HCT116 (cell line): Measurements from ENCODE around the gene TEX2. TPM values are rescaled to one million over a fixed set of nuclear protein-coding genes. Genes with fewer than 3 reads are reported as not detected.

Experiments
- ATAC-seq: fragments of 200-7000 bp; cut with Tn5 transposase; 2 replicates; pipeline ENCODE4 v1.9.1; 2020; ENCODE audit warnings: mild to moderate bottlenecking, moderate library complexity
- BruUV-seq: library from RNA; stranded (reverse); fragments of 400-500 nt; replicated peaks from 2 replicates; lab custom pipeline; 2021; lab: Mats Ljungman, UMichigan
- CTCF ChIA-PET: fragments of 300-600 bp; sonication (Branson Sonifier 250); formaldehyde crosslinking; loops from one replicate; lab custom pipeline; 2021; ENCODE audit warnings: antibody characterized with exemption; lab: Charles Lee
- POLR2A ChIA-PET: fragments of 300-600, 350-600 bp; sonication (Branson Sonifier 250); formaldehyde crosslinking; loops from one replicate; lab custom pipeline; 2021; ENCODE audit warnings: antibody characterized with exemption; lab: Charles Lee
- RAD21 ChIA-PET, 2 experiments: fragments of 300-600 bp; sonication (Branson Sonifier 250); formaldehyde crosslinking; loops; one replicate each; lab custom pipeline; 2023; ENCODE audit warnings: low total read pairs in 2 of 2; ENCODE audit not compliant: uncharacterized antibody in 2 of 2, unreplicated experiment in 2 of 2, low non-redundant PET in 1 of 2; lab: Charles Lee
- DNase-seq: peaks from one replicate; pipeline ENCODE4 v3.0.0-alpha.2; 2010; ENCODE audit warnings: low read depth, low spot score
- H2AFZ ChIP-seq: fragments of 200-600 bp; shearing (Covaris generic), sonication (generic); 2 replicates; pipeline ENCODE4 v1.6.1; 2017; ENCODE audit warnings: low read depth, mixed run types, mixed read lengths, antibody characterized with exemption, low read length; ENCODE audit not compliant: poor library complexity, severe bottlenecking
- H3K27ac ChIP-seq: 2 replicates; pipeline ENCODE4 v1.5.1; 2012; ENCODE audit warnings: low read depth, low read length
- H3K27me3 ChIP-seq: fragments of 200-600 bp; sonication (generic); 2 replicates; pipeline ENCODE4 v1.6.1; 2016; ENCODE audit warnings: mixed run types, low read length, mixed read lengths; ENCODE audit not compliant: insufficient read depth
- H3K36me3 ChIP-seq, 2 experiments: fragments of 200-500 bp in 1 of 2; fragments of 200-600 bp in 1 of 2; sonication (Bioruptor generic) in 1 of 2; sonication (generic) in 1 of 2; 2 replicates each; pipeline versions ENCODE4 v1.5.1 to v1.6.1; 2014 to 2016; ENCODE audit warnings: low read length in 2 of 2, inconsistent platforms in 1 of 2, mixed read lengths in 1 of 2, mixed run types in 1 of 2; ENCODE audit not compliant: insufficient read depth in 2 of 2, control insufficient read depth in 1 of 2
- H3K4me1 ChIP-seq, 2 experiments: fragments of 200-600 bp in 1 of 2; sonication (generic) in 1 of 2; 2 replicates each; pipeline versions ENCODE4 v1.5.1 to v1.6.1; 2012 to 2017; ENCODE audit warnings: low read length in 2 of 2, inconsistent platforms in 1 of 2, mild to moderate bottlenecking in 1 of 2, mixed read lengths in 1 of 2, mixed run types in 1 of 2, moderate library complexity in 1 of 2; ENCODE audit not compliant: insufficient read depth in 2 of 2, control insufficient read depth in 1 of 2
- H3K4me2 ChIP-seq: fragments of 200-600 bp; sonication (generic); 2 replicates; pipeline ENCODE4 v1.6.1; 2017; ENCODE audit warnings: mixed run types, low read length, mixed read lengths
- H3K4me3 ChIP-seq, 2 experiments: fragments of 200-600 bp in 1 of 2; sonication (generic) in 1 of 2; replicated peaks in 1 of 2; 2 replicates each; pipeline ENCODE4 v1.5.1; 2011 to 2016; ENCODE audit warnings: low read length in 2 of 2, control low read depth in 1 of 2, low read depth in 1 of 2, mild to moderate bottlenecking in 1 of 2, mixed read lengths in 1 of 2, mixed run types in 1 of 2
- H3K79me2 ChIP-seq: fragments of 200-600 bp; sonication (generic); 2 replicates; pipeline ENCODE4 v1.6.1; 2017; ENCODE audit warnings: mild to moderate bottlenecking, mixed run types, low read length, moderate library complexity, mixed read lengths; ENCODE audit not compliant: insufficient read depth
- H3K9ac ChIP-seq: fragments of 200-600 bp; sonication (generic); 2 replicates; pipeline ENCODE4 v1.6.1; 2016; ENCODE audit warnings: low read length, mixed read lengths
- H3K9me2 ChIP-seq: fragments of 200-600 bp; sonication (generic), shearing (Covaris generic); 2 replicates; pipeline ENCODE4 v1.6.1; 2017; ENCODE audit warnings: mixed run types, mild to moderate bottlenecking, moderate library complexity; ENCODE audit not compliant: insufficient read depth
- H3K9me3 ChIP-seq, 2 experiments: fragments of 200-500 bp in 1 of 2; fragments of 200-600 bp in 1 of 2; sonication (Bioruptor generic) in 1 of 2; sonication (generic) in 1 of 2; 2 replicates each; pipeline ENCODE4 v1.6.1; 2014 to 2017; ENCODE audit warnings: low read length in 2 of 2, mixed read lengths in 2 of 2, inconsistent platforms in 1 of 2, low read depth in 1 of 2, mild to moderate bottlenecking in 1 of 2, mixed run types in 1 of 2, moderate library complexity in 1 of 2; ENCODE audit not compliant: control insufficient read depth in 1 of 2, insufficient read depth in 1 of 2
- H4K20me1 ChIP-seq: fragments of 200-600 bp; sonication (generic), shearing (Covaris generic); 2 replicates; pipeline ENCODE4 v1.6.1; 2017; ENCODE audit warnings: mixed run types, mild to moderate bottlenecking, moderate library complexity; ENCODE audit not compliant: insufficient read depth
- ATF3 ChIP-seq: IDR thresholded peaks from 2 replicates; pipeline ENCODE4 v1.6.1; 2012
- CBX3 ChIP-seq: IDR thresholded peaks from 2 replicates; pipeline ENCODE4 v1.6.1; 2012; ENCODE audit warnings: low read depth
- CEBPB ChIP-seq: IDR thresholded peaks from 2 replicates; pipeline ENCODE4 v1.6.1; 2012; ENCODE audit warnings: low read depth
- ELF1 ChIP-seq: IDR thresholded peaks from 2 replicates; pipeline ENCODE4 v1.6.1; 2012; ENCODE audit warnings: low read depth, borderline replicate concordance
- EZH2phosphoT487 ChIP-seq: fragments of 200-600 bp; IDR thresholded peaks from 2 replicates; pipeline ENCODE4 v1.6.1; 2018; ENCODE audit warnings: antibody characterized with exemption, borderline replicate concordance
- JUND ChIP-seq: IDR thresholded peaks from 2 replicates; pipeline ENCODE4 v1.6.1; 2012
- POLR2A ChIP-seq: IDR thresholded peaks from 2 replicates; pipeline ENCODE4 v1.7.0; 2011; ENCODE audit warnings: borderline replicate concordance; ENCODE audit not compliant: insufficient read depth, insufficient read length; ENCODE audit errors: extremely low read depth
- POLR2AphosphoS5 ChIP-seq: IDR thresholded peaks from 2 replicates; pipeline ENCODE4 v1.6.1; 2011; ENCODE audit warnings: mild to moderate bottlenecking, low read depth, low read length, moderate library complexity
- RAD21 ChIP-seq: IDR thresholded peaks from 2 replicates; pipeline ENCODE4 v1.6.1; 2012; ENCODE audit warnings: low read depth, mild to moderate bottlenecking
- REST ChIP-seq: IDR thresholded peaks from 2 replicates; pipeline ENCODE4 v1.6.1; 2012; ENCODE audit warnings: low read depth
- SP1 ChIP-seq: IDR thresholded peaks from 2 replicates; pipeline ENCODE4 v1.6.1; 2012; ENCODE audit warnings: low read depth
- SRF ChIP-seq: IDR thresholded peaks from 2 replicates; pipeline ENCODE4 v1.6.1; 2012; ENCODE audit warnings: low read depth
- ZNF274 ChIP-seq: fragments of 200-500 bp; sonication (Bioruptor generic); IDR thresholded peaks from 2 replicates; pipeline ENCODE4 v1.6.1; 2014; ENCODE audit warnings: mild to moderate bottlenecking, low read depth, low read length, inconsistent platforms
- intact Hi-C: fragments of 100-400 bp; cut with micrococcal nuclease; formaldehyde crosslinking; loops from 2 replicates; pipeline ENCODE4 v1.10.0; 2022
- total RNA-seq: library from RNA; stranded (reverse); gene quantifications from one replicate; pipeline ENCODE4 v1.2.1, GENCODE V29; 2021; ENCODE audit not compliant: unreplicated experiment
- TF ChIP-seq, protein P1 (sequence below): IDR thresholded peaks from 2 replicates; pipeline ENCODE4 v1.6.1; 2011; ENCODE audit warnings: mild to moderate bottlenecking, low read length, moderate library complexity; ENCODE audit not compliant: insufficient replicate concordance; ENCODE audit errors: extremely low read depth

Gene TEX2
- total RNA-seq, 1 experiment from 2014 or later: 24.6 TPM

- TF ChIP-seq JUND (no peak), ELF1 (no peak), REST (no peak), EZH2phosphoT487 (no peak), POLR2A (no peak), ZNF274 (no peak), ATF3 (no peak), SRF (no peak), RAD21 (no peak), SP1 (no peak), CEBPB (no peak), POLR2AphosphoS5 (no peak), CBX3 (no peak)
- TF ChIP-seq, protein P1, sequence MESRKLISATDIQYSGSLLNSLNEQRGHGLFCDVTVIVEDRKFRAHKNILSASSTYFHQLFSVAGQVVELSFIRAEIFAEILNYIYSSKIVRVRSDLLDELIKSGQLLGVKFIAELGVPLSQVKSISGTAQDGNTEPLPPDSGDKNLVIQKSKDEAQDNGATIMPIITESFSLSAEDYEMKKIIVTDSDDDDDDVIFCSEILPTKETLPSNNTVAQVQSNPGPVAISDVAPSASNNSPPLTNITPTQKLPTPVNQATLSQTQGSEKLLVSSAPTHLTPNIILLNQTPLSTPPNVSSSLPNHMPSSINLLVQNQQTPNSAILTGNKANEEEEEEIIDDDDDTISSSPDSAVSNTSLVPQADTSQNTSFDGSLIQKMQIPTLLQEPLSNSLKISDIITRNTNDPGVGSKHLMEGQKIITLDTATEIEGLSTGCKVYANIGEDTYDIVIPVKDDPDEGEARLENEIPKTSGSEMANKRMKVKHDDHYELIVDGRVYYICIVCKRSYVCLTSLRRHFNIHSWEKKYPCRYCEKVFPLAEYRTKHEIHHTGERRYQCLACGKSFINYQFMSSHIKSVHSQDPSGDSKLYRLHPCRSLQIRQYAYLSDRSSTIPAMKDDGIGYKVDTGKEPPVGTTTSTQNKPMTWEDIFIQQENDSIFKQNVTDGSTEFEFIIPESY: no peak
- H3K27ac ChIP-seq: no peak overlapping the region
- DNase-seq (no peak), ATAC-seq (no peak)
- H3K9me3 ChIP-seq: no peaks in the 10 kb centered on the region
- H3K9me2 ChIP-seq: no peaks in the 10 kb centered on the region
- intact Hi-C loops: no loop called here
- peaks cover 7 to 15% of the 10 kb centered on the region in 2 experiments; a peak in 2 of 4 replicates for H3K4me1 ChIP-seq
- H4K20me1 ChIP-seq: no peaks in the 10 kb centered on the region
- H3K79me2 ChIP-seq: no peaks in the 10 kb centered on the region
- POLR2A ChIA-PET: interaction anchor here (0.5 to 2.4 kb wide), 2 partner anchors 15 to 317 kb away, joined by 5 to 9 read pairs; no protein-coding TSS in a partner anchor
- H3K4me3 ChIP-seq: no peak overlapping the region
- no peak overlapping the region for H3K9ac ChIP-seq
- RAD21 ChIA-PET: no interaction called here
- no TSS peak for BruUV-seq
- H2AFZ ChIP-seq: no peak overlapping the region
- no peak overlapping the region for H3K4me2 ChIP-seq
- CTCF ChIA-PET: no interaction called here
- no peaks in the 10 kb centered on the region for H3K27me3 ChIP-seq
- no peaks in the 10 kb centered on the region for H3K36me3 ChIP-seq
Observed at GRCh38 chr17:64160378-64160777, 102.7 kb downstream of the TEX2 start.
